Raji (cell line): Measurements from ENCODE around the gene RAX.

Source experiments
- POLR2A ChIP-seq: IDR thresholded peaks from 2 replicates; pipeline ENCODE4 v1.6.1; 2011; ENCODE audit warnings: low read depth, low read length, control low read depth; ENCODE audit not compliant: insufficient read depth

Gene RAX

GRCh38 chr18:59266886-59267502 is 6.3 kb downstream of the RAX start:
- no peak for TF ChIP-seq POLR2A

GRCh38 chr18:59266459-59266858 is 6.8 kb downstream of the RAX start:
- no peak for TF ChIP-seq POLR2A

GRCh38 chr18:59265974-59266369 is 7.3 kb downstream of the RAX start:
- TF ChIP-seq POLR2A, result no peak

- TF ChIP-seq POLR2A, result no peak
Observed at GRCh38 chr18:59265246-59265973, 7.8 kb downstream of the RAX start.

- TF ChIP-seq POLR2A, result no peak
Observed at GRCh38 chr18:59264651-59265245, 8.5 kb downstream of the RAX start.

DNA sequence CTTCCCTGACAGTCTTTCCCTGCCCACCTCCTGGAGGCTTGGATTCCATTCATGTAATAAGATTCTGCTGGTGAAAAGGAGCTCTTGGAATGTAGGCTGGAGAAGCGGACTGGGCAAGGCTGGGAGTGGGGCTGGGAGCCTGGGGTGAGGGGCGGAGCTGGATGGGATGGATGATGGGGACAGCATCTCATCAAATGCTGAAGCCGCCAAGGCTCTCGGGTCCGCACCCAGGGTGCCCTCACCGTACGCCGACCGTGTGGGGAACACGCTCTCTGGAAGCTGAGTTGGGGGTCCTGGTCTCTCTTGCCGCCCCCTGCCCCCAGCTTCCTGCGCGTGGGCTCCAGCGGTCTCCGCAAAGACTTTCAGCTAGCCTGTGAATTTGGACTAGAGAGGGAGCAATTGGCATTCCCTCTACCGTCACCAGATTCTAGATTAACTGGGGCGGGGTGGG is 9.1 kb downstream of the RAX start:
- no peak for TF ChIP-seq POLR2A

DNA sequence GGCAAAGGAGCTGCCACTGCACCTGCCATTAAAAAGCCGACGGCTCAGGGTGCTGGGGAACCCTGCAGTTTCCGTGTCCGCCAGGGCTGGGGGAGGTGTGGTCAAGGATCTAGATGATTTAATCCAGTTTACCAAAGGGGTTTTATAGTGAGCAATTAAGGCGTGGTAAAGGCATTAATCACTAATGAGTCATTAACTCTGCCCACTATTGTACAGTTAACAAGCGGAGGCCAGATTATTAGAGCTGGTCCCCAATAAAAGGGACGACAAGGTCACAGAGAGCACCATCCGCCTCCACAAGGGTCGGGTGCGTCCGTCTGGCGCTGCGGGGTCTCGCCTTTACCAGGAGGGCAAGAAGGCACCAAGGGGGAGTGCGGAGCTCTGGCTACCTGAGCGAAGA is 9.6 kb downstream of the RAX start:
- no peak for TF ChIP-seq POLR2A

GRCh38 chr18:59249199-59249774 is 24.0 kb downstream of the RAX start:
- no peak for TF ChIP-seq POLR2A

- no peak for TF ChIP-seq POLR2A
Observed at GRCh38 chr18:59246796-59247195, 26.5 kb downstream of the RAX start.

- TF ChIP-seq POLR2A, result no peak
Observed at GRCh38 chr18:59242906-59243305, 30.3 kb downstream of the RAX start.

DNA sequence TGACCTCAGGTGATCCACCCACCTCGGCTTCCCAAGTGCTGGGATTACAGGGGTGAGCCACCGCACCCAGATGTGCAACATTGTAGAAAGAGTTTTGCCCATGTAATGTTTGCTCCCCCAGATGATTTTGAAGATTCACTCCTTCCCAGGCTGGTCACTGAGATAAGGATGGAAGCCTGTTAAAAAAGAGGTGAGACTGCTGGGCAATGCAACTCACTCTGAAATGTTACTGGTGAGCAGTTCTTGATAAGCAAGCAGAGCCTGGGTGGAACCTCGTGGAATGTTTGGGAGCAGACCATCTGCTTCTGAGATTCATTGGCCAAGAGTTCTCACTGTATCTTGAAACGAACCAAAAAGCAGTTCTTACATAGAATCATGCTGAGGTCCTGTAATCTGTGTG is 33.6 kb downstream of the RAX start:
- no peak for TF ChIP-seq POLR2A

GRCh38 chr18:59238385-59238784 is 34.9 kb downstream of the RAX start:
- TF ChIP-seq POLR2A, result no peak

- TF ChIP-seq POLR2A, result no peak
Observed at GRCh38 chr18:59233017-59233410, 40.2 kb downstream of the RAX start.

- no peak for TF ChIP-seq POLR2A
Observed at GRCh38 chr18:59232309-59233016, 40.8 kb downstream of the RAX start.

GRCh38 chr18:59231877-59232276 is 41.4 kb downstream of the RAX start:
- no peak for TF ChIP-seq POLR2A
